ENCODE data around the gene ABHD16A. TPM values are rescaled to one million over a fixed set of nuclear protein-coding genes. Genes with fewer than 3 reads are reported as not detected.

ABHD16A gene
- total and polyA plus RNA-seq, 4 donors: 26.6 to 59.4 (median 34.9) TPM

- TF ChIP-seq YY1 (IDR thresholded peaks at IDR 0.05) (no peak), RXRA (IDR thresholded peaks at IDR 0.05) (no peak)
- H3K27me3 ChIP-seq (ENCODE audit: control insufficient read depth in 4 of 4, insufficient read depth in 4 of 4, low read length in 3 of 4): no peaks in the 10 kb centered on the region
- H3K9ac ChIP-seq (ENCODE audit: low read depth in 1 of 2, low read length in 2 of 2): no peak overlapping the region
- no peak overlapping the region for H3K27ac ChIP-seq (ENCODE audit: low read depth in 1 of 2, low read length in 2 of 2)
- DNase-seq (ENCODE audit: low spot score): no peak
- no peak overlapping the region for H3K4me3 ChIP-seq (ENCODE audit: low read depth in 1 of 3, low read length in 3 of 3)
- 74% methylated on average over 8 of the region's 8 CpGs for WGBS
- peaks cover 0 to 4% (median 3%) of the 10 kb centered on the region in 4 donors for H3K36me3 ChIP-seq (ENCODE audit: control insufficient read depth in 4 of 4, insufficient read depth in 3 of 4, low read depth in 1 of 4, low read length in 3 of 4)
- H3K9me3 ChIP-seq (ENCODE audit: control insufficient read depth in 4 of 4, low read length in 3 of 4): no peaks in the 10 kb centered on the region
- H3K4me1 ChIP-seq (ENCODE audit: control insufficient read depth in 4 of 4, insufficient read depth in 4 of 4, low read length in 3 of 4): peaks cover 1 to 18% (median 12%) of the 10 kb centered on the region in 4 donors
Observed at GRCh38 chr6:31677955-31678354, 25.2 kb downstream of the ABHD16A start.

GRCh38 chr6:31676904-31677303 lies 26.2 kb downstream of the ABHD16A start:
- Histone ChIP-seq H3K9ac (ENCODE audit: low read depth in 1 of 2, low read length in 2 of 2) (no peak overlapping the region), H3K4me1 (ENCODE audit: control insufficient read depth in 4 of 4, insufficient read depth in 4 of 4, low read length in 3 of 4) (peaks cover 1 to 16% (median 9%) of the 10 kb centered on the region in 4 donors), H3K27ac (ENCODE audit: low read depth in 1 of 2, low read length in 2 of 2) (no peak overlapping the region), H3K4me3 (ENCODE audit: low read depth in 1 of 3, low read length in 3 of 3) (no peak overlapping the region), H3K9me3 (ENCODE audit: control insufficient read depth in 4 of 4, low read length in 3 of 4) (no peaks in the 10 kb centered on the region), H3K27me3 (ENCODE audit: control insufficient read depth in 4 of 4, insufficient read depth in 4 of 4, low read length in 3 of 4) (no peaks in the 10 kb centered on the region), H3K36me3 (ENCODE audit: control insufficient read depth in 4 of 4, insufficient read depth in 3 of 4, low read depth in 1 of 4, low read length in 3 of 4) (peaks cover 2 to 12% (median 7%) of the 10 kb centered on the region in 4 donors)
- DNase-seq (ENCODE audit: low spot score): no peak
- 80% methylated on average over 6 of the region's 6 CpGs for WGBS
- TF ChIP-seq HNF4A (conservative IDR thresholded peaks at IDR 0.05) (no peak), RAD21 (IDR thresholded peaks at IDR 0.05) (no peak), REST (IDR thresholded peaks at IDR 0.05) (no peak), CTCF (IDR thresholded peaks at IDR 0.05; ENCODE audit: low read depth, low read length, missing input control) (no peak), FOXA2 (IDR thresholded peaks at IDR 0.05) (no peak), TAF1 (conservative IDR thresholded peaks at IDR 0.05) (no peak), YY1 (IDR thresholded peaks at IDR 0.05) (no peak), SP1 (IDR thresholded peaks at IDR 0.05) (no peak), HNF4G (IDR thresholded peaks at IDR 0.05) (no peak), RXRA (IDR thresholded peaks at IDR 0.05) (no peak), JUND (IDR thresholded peaks at IDR 0.05) (no peak), FOXA1 (IDR thresholded peaks at IDR 0.05) (no peak), GABPA (IDR thresholded peaks at IDR 0.05 in 1 of 2, conservative IDR thresholded peaks at IDR 0.05 in 1 of 2) (no peak), NR2F2 (IDR thresholded peaks at IDR 0.05) (no peak), EGR1 (IDR thresholded peaks at IDR 0.05; ENCODE audit: low read depth in 2 of 2) (no peak)
- TF ChIP-seq, protein P1, sequence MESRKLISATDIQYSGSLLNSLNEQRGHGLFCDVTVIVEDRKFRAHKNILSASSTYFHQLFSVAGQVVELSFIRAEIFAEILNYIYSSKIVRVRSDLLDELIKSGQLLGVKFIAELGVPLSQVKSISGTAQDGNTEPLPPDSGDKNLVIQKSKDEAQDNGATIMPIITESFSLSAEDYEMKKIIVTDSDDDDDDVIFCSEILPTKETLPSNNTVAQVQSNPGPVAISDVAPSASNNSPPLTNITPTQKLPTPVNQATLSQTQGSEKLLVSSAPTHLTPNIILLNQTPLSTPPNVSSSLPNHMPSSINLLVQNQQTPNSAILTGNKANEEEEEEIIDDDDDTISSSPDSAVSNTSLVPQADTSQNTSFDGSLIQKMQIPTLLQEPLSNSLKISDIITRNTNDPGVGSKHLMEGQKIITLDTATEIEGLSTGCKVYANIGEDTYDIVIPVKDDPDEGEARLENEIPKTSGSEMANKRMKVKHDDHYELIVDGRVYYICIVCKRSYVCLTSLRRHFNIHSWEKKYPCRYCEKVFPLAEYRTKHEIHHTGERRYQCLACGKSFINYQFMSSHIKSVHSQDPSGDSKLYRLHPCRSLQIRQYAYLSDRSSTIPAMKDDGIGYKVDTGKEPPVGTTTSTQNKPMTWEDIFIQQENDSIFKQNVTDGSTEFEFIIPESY (IDR thresholded peaks at IDR 0.05): no peak
- TF ChIP-seq, protein P2, sequence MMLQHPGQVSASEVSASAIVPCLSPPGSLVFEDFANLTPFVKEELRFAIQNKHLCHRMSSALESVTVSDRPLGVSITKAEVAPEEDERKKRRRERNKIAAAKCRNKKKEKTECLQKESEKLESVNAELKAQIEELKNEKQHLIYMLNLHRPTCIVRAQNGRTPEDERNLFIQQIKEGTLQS (IDR thresholded peaks at IDR 0.05): no peak
- TF ChIP-seq, protein P3, sequence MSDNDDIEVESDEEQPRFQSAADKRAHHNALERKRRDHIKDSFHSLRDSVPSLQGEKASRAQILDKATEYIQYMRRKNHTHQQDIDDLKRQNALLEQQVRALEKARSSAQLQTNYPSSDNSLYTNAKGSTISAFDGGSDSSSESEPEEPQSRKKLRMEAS (IDR thresholded peaks at IDR 0.05): no peak

All from liver (tissue), 9 donors.